GM21737 (cell line): ENCODE measurements around the gene TMEM131L.
"Not testable (repeated sequence)": the region's sequence is repeated elsewhere in the genome, so short reads cannot be mapped to it uniquely, and the experiment has no call there.

ENCODE experiments used
- ATAC-seq: cut with Tn5 transposase; IDR thresholded peaks from one replicate; pipeline ENCODE4 v1.9.1; 2021; ENCODE audit warnings: mild to moderate bottlenecking, moderate library complexity; ENCODE audit not compliant: unreplicated experiment

Gene TMEM131L

DNA sequence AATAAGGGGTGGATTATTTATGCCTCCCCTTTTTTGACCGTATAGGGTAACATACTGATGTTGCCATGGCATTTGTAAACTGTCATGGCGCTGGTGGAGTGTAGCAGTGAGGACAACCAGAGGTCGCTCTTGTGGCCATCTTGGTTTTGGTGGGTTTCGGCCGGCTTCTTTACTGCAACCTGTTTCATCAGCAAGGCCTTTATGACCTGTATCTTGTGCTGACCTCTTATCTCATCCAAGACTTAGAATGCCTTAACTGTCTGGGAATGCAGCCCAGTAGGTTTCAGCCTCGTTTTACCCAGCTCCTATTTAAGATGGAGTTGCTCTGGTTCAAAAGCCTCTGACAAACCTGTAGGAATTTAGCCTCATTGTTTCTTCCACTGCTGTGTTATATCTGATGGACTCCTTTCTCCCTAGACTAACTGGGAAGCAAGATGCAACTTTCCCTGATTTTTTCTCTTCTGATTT lies 71.4 kb downstream of the TMEM131L start:
- no peak for ATAC-seq

DNA sequence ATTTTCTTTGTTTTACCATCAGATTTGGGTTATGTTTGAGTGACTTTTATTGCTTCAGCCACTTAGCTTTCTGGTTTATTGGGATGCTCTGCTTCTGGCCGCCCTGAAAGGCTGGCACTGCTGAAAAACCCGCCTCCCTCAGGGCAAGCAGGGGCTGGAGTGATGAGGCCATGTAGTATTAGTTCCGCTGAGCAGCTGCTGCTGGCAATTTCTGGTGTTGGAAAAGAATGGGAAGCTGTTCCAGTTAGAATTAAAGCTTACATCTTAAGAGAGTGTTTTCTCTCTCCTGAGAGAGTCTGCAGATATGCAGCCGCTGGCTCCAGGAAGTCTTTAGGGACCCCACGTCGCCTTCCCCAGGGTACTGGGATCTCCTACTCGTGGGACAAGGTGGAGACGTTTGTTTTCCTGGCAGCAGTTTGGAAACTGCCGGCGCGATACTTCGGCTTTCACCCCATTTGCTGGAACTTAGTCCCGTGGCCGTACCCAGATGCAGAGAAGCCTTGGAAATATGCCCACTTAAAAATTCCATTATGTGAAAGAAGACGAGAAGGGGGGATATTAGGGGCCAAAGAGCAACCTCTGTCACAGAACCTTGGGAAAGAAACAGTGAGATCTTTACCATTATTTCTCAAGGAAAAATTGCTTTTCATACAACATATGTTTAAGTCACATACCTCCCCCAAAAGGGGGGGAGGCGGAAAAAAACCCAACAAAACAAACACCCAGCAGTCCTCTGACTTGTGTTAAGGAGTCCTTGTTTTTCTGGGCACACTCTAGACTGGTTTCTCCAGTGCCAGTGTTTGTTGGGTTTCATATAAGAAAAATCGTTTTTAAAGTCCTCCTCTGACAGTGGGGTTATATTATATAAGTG lies 72.6 kb downstream of the TMEM131L start:
- no peak for ATAC-seq

DNA sequence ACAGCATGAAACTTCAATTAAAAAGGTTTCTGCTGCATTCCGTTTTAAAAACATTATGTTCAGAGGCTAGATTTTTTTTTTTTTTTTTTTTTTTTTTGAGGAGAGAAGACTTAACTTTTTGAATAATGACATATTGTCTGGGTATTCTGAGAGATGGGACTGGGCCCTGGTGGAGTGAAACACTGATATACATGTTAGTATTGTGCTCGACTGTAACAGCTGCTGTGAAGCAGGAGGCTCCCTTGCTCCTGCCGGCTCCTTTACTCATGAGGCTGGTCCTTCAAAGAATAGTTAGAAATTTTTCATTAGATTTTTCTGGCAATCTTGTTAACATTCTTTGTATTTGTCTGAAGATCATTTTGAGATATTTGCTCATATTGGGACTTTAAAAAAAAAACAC lies 73.3 kb downstream of the TMEM131L start:
- no peak for ATAC-seq

DNA sequence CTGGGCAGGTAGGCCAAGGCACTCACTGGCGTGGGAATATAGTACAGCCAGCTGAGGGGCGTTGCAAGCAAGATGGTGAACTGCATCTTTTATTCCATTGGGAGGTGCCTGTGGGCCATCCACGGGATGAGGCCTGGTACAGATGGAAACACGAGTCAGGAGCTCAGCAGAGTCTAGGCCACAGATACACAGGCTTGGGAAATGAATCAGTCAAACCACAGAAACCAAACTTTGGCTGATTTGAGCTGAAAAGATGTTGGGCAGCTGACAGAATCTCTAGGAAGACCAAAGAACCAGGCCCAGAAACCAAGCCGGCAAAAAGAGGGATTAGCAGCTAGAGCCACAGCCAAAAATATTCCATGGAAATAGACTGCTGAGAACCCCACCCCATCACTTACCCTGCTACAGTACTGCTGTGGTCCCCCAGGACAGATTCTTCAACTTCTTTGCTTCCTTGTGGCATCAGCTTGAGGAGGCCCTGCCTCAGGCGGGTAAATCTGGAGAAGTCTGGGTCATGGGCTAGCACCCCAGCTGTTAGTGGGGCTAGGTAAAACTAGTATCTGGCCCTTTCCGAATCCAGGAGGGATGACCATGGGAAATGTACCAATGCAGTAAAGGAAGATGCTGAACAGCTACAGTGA lies 75.4 kb downstream of the TMEM131L start:
- no peak for ATAC-seq

DNA sequence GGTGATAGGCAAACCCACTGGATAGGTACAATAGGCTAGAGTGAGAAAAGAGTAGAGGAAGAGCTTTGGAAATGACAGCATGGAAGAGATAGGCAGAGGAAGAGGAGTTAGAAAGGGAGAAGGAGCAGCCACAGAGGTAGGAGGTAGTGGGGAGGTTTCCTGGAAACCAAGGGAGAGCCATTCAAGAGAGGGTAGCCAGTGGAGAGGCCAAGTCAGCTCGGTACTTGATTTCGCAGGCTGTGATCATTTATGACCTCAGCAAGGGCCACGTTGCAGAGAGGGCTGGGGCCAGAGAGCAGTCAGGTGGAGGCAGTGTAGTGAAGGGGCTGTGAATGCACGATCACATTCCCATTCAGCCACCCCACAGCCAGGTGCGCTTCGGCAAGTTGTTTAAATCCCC lies 76.0 kb downstream of the TMEM131L start:
- ATAC-seq = no peak

DNA sequence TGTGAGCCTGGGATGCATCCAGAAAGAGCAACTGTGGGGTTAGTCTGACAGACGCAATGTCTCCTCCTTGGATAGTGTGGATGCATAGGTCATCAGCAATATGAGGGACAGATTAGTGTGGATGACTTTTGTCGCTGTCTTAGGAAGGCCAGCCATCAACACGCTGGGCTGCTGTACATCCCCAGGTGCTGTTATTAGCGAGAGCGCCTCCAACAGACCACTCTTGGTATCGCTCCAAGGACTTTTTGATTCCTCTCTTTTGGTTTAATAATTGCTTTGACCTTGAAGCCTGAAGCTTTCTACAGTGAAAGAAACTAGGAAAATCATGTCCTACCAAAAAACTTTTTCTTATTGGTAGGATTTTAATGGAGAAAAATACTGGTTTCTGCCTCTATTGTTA lies 76.7 kb downstream of the TMEM131L start:
- no peak for ATAC-seq

DNA sequence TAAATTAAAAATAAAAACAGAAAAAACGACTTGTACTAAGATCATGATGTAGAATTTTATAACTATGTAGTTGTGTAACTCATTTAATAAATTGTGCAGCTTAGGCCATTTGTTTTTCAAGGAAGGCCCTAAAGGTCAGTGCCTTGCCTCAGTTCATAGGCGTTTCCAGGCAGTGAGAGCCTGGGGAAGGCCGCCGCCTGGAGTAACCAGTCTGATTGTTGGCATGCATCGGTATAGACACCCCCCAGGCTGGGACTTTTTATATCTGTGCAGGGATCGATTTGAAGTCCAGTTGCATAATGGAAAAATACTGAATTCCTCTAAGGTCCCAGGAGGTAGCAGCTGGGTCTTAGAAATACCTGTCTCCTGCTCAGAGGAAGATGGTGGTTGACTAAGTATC lies 77.2 kb downstream of the TMEM131L start:
- ATAC-seq = no peak

DNA sequence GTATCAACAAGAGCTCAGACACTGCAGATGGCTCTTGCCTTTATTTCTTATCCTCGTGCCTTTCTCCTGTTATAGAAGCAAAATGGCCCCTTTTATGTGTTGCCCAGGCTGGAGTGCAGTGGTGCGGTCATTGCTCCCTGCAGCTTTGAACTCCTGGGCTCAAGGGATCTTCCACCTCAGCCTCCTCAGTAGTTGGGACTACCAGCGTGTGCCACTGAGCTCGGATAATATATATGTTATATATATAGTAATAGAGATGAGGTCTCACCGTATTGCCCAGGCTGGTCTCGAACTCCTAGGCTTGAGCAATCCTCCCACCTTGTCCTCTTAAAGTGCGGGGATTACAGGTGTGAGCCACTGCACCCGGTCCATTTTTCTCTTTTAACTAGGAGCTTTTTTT lies 79.7 kb downstream of the TMEM131L start:
- ATAC-seq = no peak

DNA sequence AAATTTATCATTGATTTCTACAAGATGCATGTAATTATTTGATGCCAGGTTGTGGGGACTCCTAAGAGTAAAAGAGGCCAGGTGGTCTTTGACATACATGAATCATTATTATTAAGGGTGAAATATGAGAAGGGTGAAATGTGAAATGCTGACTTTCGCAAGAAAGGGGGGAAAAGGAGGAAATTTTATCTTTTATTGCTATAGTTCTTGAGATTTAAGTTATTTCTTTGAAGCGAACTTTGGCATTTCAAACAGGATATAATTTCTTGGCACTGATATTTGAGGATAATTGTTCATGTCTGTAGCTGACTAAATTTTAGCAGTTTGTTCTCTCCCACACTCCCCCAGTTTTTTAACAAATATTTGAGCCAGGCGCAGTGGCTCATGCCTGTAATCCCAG lies 80.1 kb downstream of the TMEM131L start:
- no peak for ATAC-seq

DNA sequence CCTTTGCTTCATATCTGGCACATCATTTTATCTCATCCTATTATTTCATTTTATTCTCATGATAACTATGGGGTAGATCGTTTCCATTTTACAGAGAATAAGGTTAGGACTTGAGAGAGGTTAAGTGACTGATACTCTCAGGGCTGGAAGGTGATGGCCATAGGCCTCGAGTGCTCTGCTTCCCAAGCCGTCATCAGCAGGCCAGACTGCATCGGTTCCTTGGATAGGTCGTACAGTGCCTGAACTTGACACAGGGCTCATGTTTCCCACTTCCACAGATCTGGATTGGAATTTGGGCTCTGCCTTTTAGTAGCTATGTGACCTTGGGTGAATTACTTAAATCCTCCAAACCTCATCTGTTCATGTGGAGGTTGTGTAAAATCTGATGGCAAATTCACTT lies 81.4 kb downstream of the TMEM131L start:
- ATAC-seq = no peak

DNA sequence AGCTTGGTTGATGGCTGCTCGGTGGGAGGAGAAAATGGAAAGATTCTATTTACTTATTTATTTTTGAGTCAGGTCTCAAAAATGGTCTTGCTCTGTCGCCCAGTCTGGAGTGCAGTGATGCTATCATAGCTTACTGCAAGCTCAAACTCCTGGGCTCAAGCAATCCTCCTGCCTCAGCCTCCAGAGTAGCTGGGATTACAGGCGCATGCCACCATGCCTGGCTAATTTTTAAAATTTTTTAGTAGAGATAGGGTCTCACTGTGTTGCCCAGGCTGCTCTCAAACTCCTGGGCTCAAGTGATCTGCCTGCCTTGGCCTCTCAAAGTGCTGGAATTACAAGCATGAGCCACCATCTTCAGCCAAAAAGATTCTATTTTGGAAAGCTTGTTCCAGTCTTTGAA lies 82.7 kb downstream of the TMEM131L start:
- not testable (repeated sequence) for ATAC-seq

DNA sequence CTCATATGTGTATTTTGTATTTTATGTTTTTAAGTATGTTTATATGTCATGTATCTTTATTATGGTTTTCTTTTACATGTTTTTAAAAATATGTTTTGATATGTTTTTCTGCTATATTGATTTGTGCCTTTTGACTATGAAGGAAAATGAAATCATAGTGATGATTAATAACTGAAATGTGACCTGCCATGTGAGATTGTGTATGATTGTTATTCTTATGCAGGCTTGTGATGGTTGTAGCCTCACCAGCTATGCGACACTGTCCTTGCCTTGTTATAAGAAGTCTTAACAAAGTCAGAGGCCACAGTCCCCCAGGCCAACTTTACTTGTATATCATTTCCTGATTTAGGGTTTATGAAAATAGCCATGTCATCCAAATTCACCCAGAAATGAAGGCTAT lies 83.2 kb downstream of the TMEM131L start:
- no peak for ATAC-seq

DNA sequence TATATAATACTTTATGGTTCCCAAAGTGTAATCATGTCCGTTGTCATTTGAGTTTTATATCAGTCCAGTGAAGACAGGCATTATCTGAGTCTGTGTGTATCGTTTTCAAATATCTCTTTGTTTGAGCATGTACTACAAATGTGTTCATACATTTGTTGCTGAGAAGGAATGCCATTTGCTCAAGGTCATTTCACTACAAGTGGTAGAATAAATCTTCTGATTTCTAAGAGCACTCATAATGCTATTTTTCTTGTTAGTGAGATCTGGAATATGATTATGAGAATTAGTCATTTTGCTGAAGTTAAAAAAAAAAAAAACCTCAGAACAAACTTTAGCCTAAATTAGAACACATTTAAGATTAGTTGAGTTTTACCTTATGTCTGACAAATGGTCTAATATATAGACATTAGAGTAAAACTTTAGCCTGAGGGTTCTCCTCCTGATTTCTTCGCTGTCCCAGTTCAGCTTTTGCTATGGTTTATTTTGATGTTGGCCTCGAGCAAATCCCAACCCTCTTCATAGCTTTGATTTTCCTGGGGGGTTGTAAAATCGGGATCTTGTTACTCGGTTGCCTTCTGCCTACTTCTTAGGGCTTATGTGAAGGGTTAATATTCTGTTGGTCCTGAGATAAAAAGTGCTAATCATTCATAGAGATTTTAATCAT lies 87.1 kb downstream of the TMEM131L start:
- no peak for ATAC-seq

DNA sequence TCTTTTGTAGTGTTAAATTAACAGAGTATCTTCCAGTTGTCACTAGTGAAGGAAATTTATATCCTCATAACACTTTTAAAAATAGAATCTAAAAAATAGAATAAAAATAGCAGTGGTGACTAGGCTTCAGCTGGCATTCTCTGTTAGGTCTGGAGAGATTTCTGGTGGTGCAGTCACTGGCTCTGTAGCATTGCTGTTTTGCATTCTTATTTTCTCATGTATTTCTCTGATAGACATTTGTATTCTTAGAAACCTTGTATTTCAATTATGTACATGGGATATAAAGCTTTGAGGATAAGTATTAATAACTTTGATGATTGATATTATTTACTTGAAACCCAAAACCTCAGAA lies 87.6 kb downstream of the TMEM131L start:
- no peak for ATAC-seq

DNA sequence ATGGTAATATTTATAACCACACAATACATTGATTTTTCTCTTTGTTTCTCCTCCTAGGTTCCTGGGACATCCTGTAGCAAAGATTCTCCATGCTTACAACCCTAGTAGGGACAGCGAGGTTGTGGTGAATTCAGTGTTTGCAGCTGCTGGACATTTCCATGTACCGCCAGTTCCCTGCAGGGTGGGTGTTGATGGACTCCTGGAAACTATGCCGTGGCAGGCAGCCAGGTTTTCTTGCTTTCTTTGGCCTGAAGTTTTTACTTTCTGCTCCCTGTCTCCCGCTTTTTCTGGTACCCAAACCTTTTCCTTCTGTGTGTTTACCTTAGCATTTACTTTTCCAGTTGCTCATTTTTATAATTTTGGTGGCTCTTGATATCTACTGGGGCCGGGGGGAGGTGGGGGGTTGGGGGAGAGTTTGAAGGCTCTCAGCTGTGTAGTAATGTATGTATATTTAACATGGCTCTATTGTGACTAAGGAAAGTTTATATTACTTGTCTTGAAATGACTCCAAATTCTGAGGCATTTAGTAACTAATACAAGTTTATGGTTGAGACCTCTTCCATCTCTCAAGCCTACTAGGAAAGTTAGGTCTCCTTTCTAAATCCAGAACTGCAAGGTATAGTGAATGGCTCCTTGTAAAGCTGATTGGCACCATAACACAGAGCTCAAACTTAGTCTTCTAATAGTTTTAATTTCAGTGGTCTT lies 89.7 kb downstream of the TMEM131L start:
- no peak for ATAC-seq

DNA sequence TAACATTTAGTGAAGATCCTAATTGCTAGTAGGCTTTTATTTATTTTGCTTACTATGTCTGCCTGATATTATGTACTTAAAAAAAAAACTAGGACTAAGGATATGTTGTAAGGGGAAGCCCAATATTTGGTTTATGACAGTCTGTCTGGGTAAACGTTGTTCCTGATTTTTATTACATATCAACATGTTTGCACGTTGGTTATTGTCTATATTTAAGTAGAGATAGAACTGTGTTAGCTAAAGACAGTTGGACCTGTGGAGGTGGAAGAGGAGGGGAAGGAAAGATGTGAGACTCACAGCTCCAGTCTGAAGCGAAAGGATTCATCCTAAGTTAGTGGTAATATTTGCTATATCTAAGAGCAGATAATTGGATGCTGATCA lies 90.3 kb downstream of the TMEM131L start:
- ATAC-seq = no peak

DNA sequence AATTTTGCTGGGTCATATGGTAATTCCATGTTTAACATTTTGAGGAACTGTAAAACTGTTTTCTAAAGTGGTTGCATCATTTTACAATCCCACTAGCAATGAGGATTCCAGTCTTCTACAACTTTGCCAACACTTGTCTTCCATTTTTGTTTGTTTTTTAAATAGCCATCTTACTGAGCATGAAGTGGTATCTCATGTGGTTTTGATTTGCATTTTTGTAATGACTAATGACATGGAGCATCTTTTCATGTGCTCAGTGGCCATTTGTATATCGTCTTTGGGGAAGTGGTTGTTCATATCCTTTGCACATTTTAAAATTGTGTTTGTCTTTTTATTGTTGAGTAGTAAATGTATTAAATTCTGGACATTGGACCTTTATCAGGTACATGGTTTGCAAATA lies 94.7 kb downstream of the TMEM131L start:
- ATAC-seq = no peak

DNA sequence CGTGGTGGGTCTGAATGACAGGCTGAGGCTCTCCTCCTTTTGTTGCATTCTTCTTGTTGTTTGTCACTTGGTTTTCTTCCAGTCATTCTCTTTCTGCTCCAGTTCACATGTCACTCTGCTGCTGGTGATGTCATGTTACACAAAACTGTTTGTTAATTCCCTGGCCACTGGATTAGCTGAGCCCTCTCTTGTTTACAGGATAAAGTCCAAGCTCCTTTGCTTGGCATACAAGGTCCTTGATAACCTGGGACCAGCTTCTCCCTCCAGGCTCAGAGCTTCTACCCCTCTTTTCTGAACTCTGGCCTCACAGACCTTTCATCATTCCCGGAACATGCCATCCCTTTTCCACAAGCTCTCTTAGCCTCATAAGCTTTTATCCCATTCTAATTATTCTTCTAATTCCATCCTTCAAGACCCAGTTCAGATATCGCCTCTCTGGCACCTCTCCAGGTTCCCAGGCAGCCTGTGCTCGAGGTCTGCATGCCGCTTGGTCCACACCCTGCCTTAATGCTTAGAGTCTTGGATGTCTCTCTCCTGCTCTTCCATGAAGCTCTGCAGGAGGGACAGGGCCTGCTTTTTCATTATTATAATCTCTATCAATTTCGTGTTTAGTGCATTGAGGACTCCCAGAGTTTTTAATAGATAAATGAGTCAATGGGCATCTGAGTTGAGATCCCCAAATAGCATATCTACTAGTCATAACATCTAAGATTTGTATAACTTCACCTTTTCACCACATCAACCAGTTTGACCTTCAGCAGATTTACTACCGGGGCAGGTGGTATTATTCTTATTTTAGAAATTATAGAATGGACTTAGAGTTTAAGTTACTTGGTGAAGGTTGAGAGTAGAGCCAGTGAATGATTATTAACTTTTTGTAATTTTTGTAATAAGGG lies 98.7 kb downstream of the TMEM131L start:
- no peak for ATAC-seq

DNA sequence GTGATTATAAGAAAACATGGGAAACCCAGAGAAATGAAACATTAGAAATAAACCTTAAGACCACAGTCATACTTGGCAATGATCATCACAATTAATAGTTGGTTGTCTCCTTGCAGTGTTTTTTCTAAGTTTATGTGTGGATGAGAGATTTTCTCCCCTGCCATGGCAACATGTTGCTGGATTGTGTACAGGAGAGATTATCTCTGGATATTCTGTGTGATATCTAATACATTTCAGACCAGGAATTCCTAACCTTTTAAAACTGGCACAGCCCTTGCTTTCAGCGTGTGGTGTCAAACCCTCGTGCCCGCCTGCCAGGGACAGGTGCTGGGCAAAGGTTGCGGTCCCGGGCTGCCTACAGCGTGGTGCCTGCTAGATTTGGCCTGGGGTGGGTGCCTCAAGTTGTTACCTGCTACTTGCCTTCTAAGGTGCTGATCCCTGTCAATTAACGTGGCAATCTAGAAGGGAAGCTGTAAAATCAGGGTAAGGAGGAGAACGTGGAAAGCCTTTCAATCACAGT lies 100.5 kb downstream of the TMEM131L start:
- ATAC-seq = no peak

DNA sequence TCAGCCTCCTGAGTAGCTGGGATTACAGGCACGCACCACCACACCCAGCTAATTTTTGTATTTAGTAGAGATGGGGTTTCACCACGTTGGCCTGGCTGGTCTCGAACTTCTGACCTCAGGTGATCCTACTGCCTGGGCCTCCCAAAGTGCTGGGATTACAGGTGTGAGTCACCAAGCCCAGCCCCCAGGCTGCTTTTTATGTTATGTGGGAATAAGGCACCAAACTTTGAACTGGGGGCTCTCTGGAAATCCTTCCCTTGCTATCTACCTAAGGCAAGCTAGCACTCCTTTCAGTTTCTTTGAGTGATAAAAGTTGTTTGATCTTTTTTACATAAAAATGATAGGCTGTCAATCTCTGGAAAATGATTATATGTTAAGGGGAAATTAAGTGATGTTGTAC lies 101.5 kb downstream of the TMEM131L start:
- ATAC-seq = not testable (repeated sequence)
